SK-N-SH treated with all-trans-retinoic acid at 6 μM for 48 hours (cell line): Measurements from ENCODE around the gene ZBTB32.

ENCODE experiments used
- CSDC2 ChIP-seq: fragments of 250-450 bp; sonication (Bioruptor Pico); IDR thresholded peaks from 2 replicates; pipeline ENCODE4 v1.5.0; 2020; ENCODE audit warnings: mild to moderate bottlenecking, moderate library complexity
- GLIS3 ChIP-seq: fragments of 250-450 bp; sonication (Bioruptor Pico); IDR thresholded peaks from 2 replicates; pipeline ENCODE4 v1.5.0; 2020; ENCODE audit warnings: mild to moderate bottlenecking, moderate library complexity
- ISL1 ChIP-seq: fragments of 250-450 bp; sonication (Bioruptor Pico); IDR thresholded peaks from 2 replicates; pipeline ENCODE4 v2.1.2; 2022; ENCODE audit warnings: mild to moderate bottlenecking, moderate library complexity
- OSR1 ChIP-seq: fragments of 250-450 bp; sonication (Bioruptor Pico); IDR thresholded peaks from 2 replicates; pipeline ENCODE4 v1.8.0; 2022; ENCODE audit warnings: moderate library complexity, mild to moderate bottlenecking, inconsistent platforms
- PATZ1 ChIP-seq: fragments of 250-450 bp; sonication (Bioruptor Pico); IDR thresholded peaks from 2 replicates; pipeline ENCODE4 v1.8.0; 2020; ENCODE audit warnings: mild to moderate bottlenecking, moderate library complexity, borderline replicate concordance
- PPARA ChIP-seq: fragments of 250-450 bp; sonication (Bioruptor Pico); IDR thresholded peaks from 2 replicates; pipeline ENCODE4 v1.5.0; 2020; ENCODE audit warnings: mild to moderate bottlenecking, borderline replicate concordance
- TOX ChIP-seq: fragments of 250-450 bp; sonication (Bioruptor Pico); IDR thresholded peaks from 2 replicates; pipeline ENCODE4 v1.8.0; 2021; ENCODE audit warnings: mild to moderate bottlenecking, moderate library complexity, borderline replicate concordance
- ZFP3 ChIP-seq: fragments of 250-450 bp; sonication (Bioruptor Pico); IDR thresholded peaks from 2 replicates; pipeline ENCODE4 v1.5.0; 2020; ENCODE audit warnings: mild to moderate bottlenecking, moderate library complexity
- ZFP30 ChIP-seq: fragments of 450-650 bp; formaldehyde crosslinking; IDR thresholded peaks from 2 replicates; pipeline ENCODE4 v1.5.0; 2022; ENCODE audit warnings: mild to moderate bottlenecking, moderate library complexity
- ZNF70 ChIP-seq: fragments of 450-650 bp; formaldehyde crosslinking; IDR thresholded peaks from 2 replicates; pipeline ENCODE4 v1.5.0; 2020; ENCODE audit warnings: mild to moderate bottlenecking, moderate library complexity
- ZNF8 ChIP-seq: fragments of 450-650 bp; formaldehyde crosslinking; IDR thresholded peaks from 2 replicates; pipeline ENCODE4 v1.5.0; 2020; ENCODE audit warnings: mild to moderate bottlenecking, moderate library complexity
- TF ChIP-seq, protein P1 (sequence below): fragments of 250-450 bp; sonication (Bioruptor Pico); IDR thresholded peaks from 2 replicates; pipeline ENCODE4 v1.8.0; 2021; ENCODE audit warnings: low read depth, mild to moderate bottlenecking, moderate library complexity, borderline replicate concordance
- TF ChIP-seq, protein P2 (sequence below): fragments of 250-450 bp; sonication (Bioruptor Pico); IDR thresholded peaks from 2 replicates; pipeline ENCODE4 v1.5.1; 2020; ENCODE audit warnings: low read depth, mild to moderate bottlenecking, moderate library complexity

DNA sequence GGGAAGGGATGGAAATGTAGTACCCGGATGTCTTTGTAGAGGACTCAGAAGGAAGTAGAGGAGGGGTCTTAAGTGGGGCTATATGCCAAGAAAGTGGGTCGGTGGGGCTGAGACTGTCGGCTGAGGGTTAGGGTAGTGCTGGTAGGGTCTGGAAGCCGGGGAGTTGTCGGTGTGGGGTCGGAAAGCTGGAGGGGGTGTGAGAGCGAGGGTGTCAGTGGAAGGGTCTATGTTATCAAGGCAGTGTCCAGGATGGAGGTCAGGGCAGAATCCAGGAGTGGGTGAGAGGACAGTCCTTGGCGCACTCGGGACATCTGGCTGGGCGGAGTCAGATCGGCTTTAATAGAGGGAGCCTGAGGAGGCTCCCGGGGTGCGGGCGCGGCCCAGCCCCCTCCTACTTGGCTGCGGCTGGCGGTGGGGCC lies 50.8 kb downstream of the ZBTB32 start:
- TF ChIP-seq PATZ1 (CRISPR knock-in tag) (no peak), GLIS3 (CRISPR knock-in tag) (no peak), TOX (CRISPR knock-in tag) (no peak), ZFP30 (CRISPR knock-in tag) (no peak), CSDC2 (CRISPR knock-in tag) (no peak), ZNF70 (CRISPR knock-in tag) (no peak), ISL1 (CRISPR knock-in tag) (no peak), ZNF8 (no peak), PPARA (no peak), ZFP3 (no peak), OSR1 (CRISPR knock-in tag) (no peak)
- TF ChIP-seq, protein P1, sequence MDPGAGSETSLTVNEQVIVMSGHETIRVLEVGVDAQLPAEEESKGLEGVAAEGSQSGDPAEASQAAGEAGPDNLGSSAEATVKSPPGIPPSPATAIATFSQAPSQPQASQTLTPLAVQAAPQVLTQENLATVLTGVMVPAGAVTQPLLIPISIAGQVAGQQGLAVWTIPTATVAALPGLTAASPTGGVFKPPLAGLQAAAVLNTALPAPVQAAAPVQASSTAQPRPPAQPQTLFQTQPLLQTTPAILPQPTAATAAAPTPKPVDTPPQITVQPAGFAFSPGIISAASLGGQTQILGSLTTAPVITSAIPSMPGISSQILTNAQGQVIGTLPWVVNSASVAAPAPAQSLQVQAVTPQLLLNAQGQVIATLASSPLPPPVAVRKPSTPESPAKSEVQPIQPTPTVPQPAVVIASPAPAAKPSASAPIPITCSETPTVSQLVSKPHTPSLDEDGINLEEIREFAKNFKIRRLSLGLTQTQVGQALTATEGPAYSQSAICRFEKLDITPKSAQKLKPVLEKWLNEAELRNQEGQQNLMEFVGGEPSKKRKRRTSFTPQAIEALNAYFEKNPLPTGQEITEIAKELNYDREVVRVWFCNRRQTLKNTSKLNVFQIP (CRISPR knock-in tag): no peak
- TF ChIP-seq, protein P2, sequence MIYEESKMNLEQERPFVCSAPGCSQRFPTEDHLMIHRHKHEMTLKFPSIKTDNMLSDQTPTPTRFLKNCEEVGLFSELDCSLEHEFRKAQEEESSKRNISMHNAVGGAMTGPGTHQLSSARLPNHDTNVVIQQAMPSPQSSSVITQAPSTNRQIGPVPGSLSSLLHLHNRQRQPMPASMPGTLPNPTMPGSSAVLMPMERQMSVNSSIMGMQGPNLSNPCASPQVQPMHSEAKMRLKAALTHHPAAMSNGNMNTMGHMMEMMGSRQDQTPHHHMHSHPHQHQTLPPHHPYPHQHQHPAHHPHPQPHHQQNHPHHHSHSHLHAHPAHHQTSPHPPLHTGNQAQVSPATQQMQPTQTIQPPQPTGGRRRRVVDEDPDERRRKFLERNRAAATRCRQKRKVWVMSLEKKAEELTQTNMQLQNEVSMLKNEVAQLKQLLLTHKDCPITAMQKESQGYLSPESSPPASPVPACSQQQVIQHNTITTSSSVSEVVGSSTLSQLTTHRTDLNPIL (CRISPR knock-in tag): no peak
